ENCODE data around the gene COL5A1. TPM values are rescaled to one million over a fixed set of nuclear protein-coding genes. Genes with fewer than 3 reads are reported as not detected.
"Not testable (repeated sequence)": the region's sequence is repeated elsewhere in the genome, so short reads cannot be mapped to it uniquely, and the experiment has no call there.

COL5A1 gene
- total RNA-seq, 2 donors from 2014 or later, result 127 to 129 TPM

DNA sequence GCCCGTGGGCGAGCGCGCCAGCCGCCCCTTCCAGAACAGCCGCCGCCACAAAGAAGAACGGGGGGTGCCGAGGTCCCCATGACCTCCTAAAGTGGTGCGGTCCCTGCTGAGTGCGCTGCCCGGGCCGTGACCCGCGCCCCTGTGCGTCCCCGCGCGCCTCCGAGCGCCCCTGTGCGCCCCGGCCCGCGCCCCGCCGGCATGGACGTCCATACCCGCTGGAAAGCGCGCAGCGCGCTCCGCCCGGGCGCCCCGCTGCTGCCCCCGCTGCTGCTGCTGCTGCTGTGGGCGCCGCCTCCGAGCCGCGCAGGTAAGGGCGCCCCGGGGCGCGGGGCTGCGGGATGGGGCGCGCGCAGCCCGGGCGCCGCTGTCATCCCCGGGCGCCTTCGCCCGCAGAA is 384 bp downstream of the COL5A1 start:
- H3K9me3 ChIP-seq, result no peaks in the 10 kb centered on the region
- peaks cover 17 to 25% of the 10 kb centered on the region in 2 donors for H3K4me1 ChIP-seq (ENCODE audit: control insufficient read depth in 1 of 2, low read depth in 2 of 2)
- ATAC-seq (ENCODE audit: insufficient number of reproducible peaks, low FRiP score, low read depth), result no peak
- peak overlapping the region; percentile 92 to 94 for H3K27ac ChIP-seq
- H3K27me3 ChIP-seq (replicated peaks; ENCODE audit: insufficient read depth), result no peaks in the 10 kb centered on the region
- DNase-seq (ENCODE audit: low spot score), result no peak
- TF ChIP-seq, protein P1, sequence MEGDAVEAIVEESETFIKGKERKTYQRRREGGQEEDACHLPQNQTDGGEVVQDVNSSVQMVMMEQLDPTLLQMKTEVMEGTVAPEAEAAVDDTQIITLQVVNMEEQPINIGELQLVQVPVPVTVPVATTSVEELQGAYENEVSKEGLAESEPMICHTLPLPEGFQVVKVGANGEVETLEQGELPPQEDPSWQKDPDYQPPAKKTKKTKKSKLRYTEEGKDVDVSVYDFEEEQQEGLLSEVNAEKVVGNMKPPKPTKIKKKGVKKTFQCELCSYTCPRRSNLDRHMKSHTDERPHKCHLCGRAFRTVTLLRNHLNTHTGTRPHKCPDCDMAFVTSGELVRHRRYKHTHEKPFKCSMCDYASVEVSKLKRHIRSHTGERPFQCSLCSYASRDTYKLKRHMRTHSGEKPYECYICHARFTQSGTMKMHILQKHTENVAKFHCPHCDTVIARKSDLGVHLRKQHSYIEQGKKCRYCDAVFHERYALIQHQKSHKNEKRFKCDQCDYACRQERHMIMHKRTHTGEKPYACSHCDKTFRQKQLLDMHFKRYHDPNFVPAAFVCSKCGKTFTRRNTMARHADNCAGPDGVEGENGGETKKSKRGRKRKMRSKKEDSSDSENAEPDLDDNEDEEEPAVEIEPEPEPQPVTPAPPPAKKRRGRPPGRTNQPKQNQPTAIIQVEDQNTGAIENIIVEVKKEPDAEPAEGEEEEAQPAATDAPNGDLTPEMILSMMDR (IDR thresholded peaks at IDR 0.05), result no peak
- H3K36me3 ChIP-seq, result no peaks in the 10 kb centered on the region
- H3K4me3 ChIP-seq, result peak overlapping the region; percentile 87

DNA sequence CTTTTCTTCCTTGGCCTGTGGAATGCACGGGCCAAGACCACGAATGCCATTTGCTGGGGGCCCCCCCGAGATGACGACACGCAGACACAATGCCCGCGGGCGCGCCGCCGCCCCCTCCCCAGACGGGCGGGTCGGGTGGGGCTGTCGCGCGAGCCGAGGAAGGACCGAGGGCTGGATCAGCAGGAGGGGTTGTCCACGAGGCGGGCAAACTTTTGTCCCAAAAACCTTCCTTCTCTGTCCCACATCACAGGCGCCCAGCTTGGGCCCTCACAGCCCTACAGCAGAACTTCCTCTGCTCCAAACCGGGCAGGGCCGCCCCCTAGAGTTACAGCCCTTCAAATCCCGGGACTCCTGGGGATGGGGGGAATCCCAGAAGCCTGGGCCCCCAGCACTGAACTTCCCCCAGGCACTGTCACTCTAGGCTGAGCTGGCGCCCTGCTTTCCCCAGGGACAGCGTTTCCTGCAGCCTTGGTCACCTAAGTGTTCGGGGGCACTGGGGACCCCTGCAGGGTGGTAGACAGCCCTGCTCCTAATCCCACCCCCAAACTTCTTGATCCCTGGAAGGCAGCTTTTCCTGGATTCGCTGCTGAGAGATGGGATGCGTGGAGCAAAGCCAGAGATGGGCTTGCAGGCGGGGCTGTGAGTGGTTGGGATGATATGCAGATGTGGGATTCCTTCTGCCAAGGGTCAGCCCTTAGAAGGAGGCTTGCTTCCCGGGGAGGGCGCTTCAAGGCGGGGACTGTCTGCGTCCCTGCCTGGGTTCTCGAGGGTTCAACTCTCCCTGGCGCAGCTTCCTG is 980 bp downstream of the COL5A1 start:
- H3K4me1 ChIP-seq (ENCODE audit: control insufficient read depth in 1 of 2, low read depth in 2 of 2), result peaks cover 23 to 31% of the 10 kb centered on the region in 2 donors

GRCh38 chr9:134643222-134643671 is 1.6 kb downstream of the COL5A1 start:
- no peak for ATAC-seq (ENCODE audit: insufficient number of reproducible peaks, low FRiP score, low read depth)
- Histone ChIP-seq H3K9me3 (no peaks in the 10 kb centered on the region), H3K36me3 (no peaks in the 10 kb centered on the region), H3K27me3 (replicated peaks; ENCODE audit: insufficient read depth) (no peaks in the 10 kb centered on the region), H3K4me3 (peak overlapping the region; percentile 87), H3K27ac (peak overlapping the region; percentile 92 to 94), H3K4me1 (ENCODE audit: control insufficient read depth in 1 of 2, low read depth in 2 of 2) (peaks cover 26 to 38% of the 10 kb centered on the region in 2 donors)
- DNase-seq (ENCODE audit: low spot score), result no peak
- TF ChIP-seq, protein P1 (IDR thresholded peaks at IDR 0.05), result no peak

More for the DNA sequence above, 980 bp downstream of the COL5A1 start:
- Histone ChIP-seq H3K27me3 (replicated peaks; ENCODE audit: insufficient read depth) (no peaks in the 10 kb centered on the region), H3K9me3 (no peaks in the 10 kb centered on the region), H3K4me3 (peak overlapping the region; percentile 87), H3K36me3 (no peaks in the 10 kb centered on the region), H3K27ac (peak overlapping the region; percentile 92 to 94)
- TF ChIP-seq, protein P1 (IDR thresholded peaks at IDR 0.05), result peak; percentile 20
- ATAC-seq (ENCODE audit: insufficient number of reproducible peaks, low FRiP score, low read depth) (no peak), DNase-seq (ENCODE audit: low spot score) (no peak)

DNA sequence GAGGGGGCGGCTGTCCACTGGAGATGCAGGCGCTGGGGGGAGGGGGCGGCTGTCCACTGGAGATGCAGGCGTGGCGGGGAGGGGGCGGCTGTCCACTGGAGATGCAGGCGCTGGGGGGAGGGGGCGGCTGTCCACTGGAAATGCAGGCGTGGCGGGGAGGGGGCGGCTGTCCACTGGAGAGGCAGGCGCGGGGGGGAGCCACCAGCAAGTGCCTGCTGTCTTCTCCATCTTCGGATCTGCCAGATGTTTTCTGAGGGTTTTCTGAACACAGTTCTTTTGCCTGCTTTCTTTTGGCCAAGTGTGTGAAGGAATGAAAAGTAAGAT is 2.8 kb downstream of the COL5A1 start:
- not testable (repeated sequence) for H3K36me3 ChIP-seq; H3K9me3 ChIP-seq; DNase-seq (ENCODE audit: low spot score); H3K27me3 ChIP-seq (replicated peaks; ENCODE audit: insufficient read depth); ATAC-seq (ENCODE audit: insufficient number of reproducible peaks, low FRiP score, low read depth)
- peak overlapping the region; percentile 73 to 85 for H3K27ac ChIP-seq
- peak overlapping the region; percentile 67 for H3K4me3 ChIP-seq
- peaks cover 33 to 49% of the 10 kb centered on the region in 2 donors for H3K4me1 ChIP-seq (ENCODE audit: control insufficient read depth in 1 of 2, low read depth in 2 of 2)

DNA sequence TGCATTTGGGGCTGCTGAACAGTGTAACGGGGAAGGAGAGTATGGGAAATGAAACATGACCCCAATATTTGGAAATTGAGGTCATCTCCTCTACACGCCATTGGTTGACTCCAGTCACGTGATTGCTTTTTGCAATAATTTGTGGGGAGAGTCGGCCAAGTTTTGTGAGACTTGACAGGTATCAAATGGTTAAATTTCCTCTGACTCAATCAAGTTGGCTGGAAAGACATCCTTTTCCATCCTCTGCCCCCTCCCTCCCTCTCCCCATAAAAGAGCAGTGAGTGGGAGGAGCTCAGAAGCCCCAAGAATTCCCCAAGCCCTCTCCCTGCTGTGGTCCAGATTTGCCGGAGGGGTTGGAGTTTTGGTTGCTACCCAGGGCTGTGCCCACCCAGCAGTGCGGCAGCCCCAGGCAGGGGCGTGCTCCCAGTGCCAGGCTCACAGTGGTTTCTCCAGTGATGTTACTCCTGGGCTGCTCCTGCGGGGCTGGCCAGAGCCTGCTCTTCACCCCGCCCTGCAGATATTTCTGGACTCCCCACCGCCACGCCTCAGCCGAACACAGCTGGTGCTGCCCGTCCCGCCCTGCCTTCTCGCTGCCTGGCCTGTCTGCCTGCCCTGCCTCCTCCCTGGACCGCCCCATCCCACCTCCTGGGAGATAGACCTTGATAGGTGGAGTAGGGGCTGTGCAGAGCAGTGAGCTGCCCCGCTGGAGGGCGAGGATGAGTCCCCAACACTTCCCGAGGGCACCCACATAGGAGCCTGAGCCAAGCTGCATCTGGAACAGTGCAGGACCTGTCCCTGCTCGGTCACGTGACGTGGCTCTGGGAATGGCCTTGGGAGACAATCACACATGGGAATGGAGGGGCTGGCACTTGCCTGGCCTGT is 3.4 kb downstream of the COL5A1 start:
- no peaks in the 10 kb centered on the region for H3K27me3 ChIP-seq (replicated peaks; ENCODE audit: insufficient read depth)
- H3K4me3 ChIP-seq, result peak overlapping the region; percentile 67
- ATAC-seq (ENCODE audit: insufficient number of reproducible peaks, low FRiP score, low read depth) (peak; percentile 47), DNase-seq (ENCODE audit: low spot score) (peak; percentile 66)
- TF ChIP-seq, protein P1 (IDR thresholded peaks at IDR 0.05), result no peak
- H3K36me3 ChIP-seq, result no peaks in the 10 kb centered on the region
- H3K9me3 ChIP-seq, result no peaks in the 10 kb centered on the region
- peak overlapping the region; percentile 81 to 85 for H3K27ac ChIP-seq
- H3K4me1 ChIP-seq (ENCODE audit: control insufficient read depth in 1 of 2, low read depth in 2 of 2), result peaks cover 37 to 54% of the 10 kb centered on the region in 2 donors
